NT2/D1 (cell line): ENCODE results near the gene MACROD1.
"Not testable (repeated sequence)": the region's sequence is repeated elsewhere in the genome, so short reads cannot be mapped to it uniquely, and the experiment has no call there.

Experiments
- DNase-seq: peaks from one replicate; pipeline ENCODE4 v3.0.0-alpha.2; 2011; ENCODE audit warnings: low read depth, low spot score
- H3K27me3 ChIP-seq: 2 replicates; pipeline ENCODE4 v1.6.0; 2011; ENCODE audit warnings: mild to moderate bottlenecking; ENCODE audit not compliant: insufficient read length, insufficient read depth
- H3K36me3 ChIP-seq: 2 replicates; pipeline ENCODE4 v1.6.1; 2011; ENCODE audit warnings: mild to moderate bottlenecking, low read length, mixed read lengths; ENCODE audit not compliant: insufficient read depth, insufficient read length
- H3K4me1 ChIP-seq: 2 replicates; pipeline ENCODE4 v1.5.1; 2011; ENCODE audit not compliant: insufficient read depth, insufficient read length
- H3K4me3 ChIP-seq: 2 replicates; pipeline ENCODE4 v1.5.1; 2011; ENCODE audit warnings: low read depth; ENCODE audit not compliant: insufficient read length
- H3K9ac ChIP-seq: 2 replicates; pipeline ENCODE4 v1.6.0; 2011; ENCODE audit warnings: low read depth; ENCODE audit not compliant: insufficient read length
- H3K9me3 ChIP-seq: 2 replicates; pipeline ENCODE4 v1.5.1; 2011; ENCODE audit warnings: mild to moderate bottlenecking, low read length; ENCODE audit not compliant: insufficient read depth
- SUZ12 ChIP-seq: IDR thresholded peaks from 2 replicates; pipeline ENCODE4 v1.6.1; 2011; ENCODE audit not compliant: insufficient read length, insufficient read depth; ENCODE audit errors: extremely low read depth
- YY1 ChIP-seq: IDR thresholded peaks from 2 replicates; pipeline ENCODE4 v1.6.1; 2011; ENCODE audit not compliant: insufficient read length, insufficient read depth
- ZNF274 ChIP-seq: IDR thresholded peaks from 2 replicates; pipeline ENCODE4 v1.6.1; 2011; ENCODE audit warnings: mild to moderate bottlenecking, low read depth, low read length

MACROD1 gene

DNA sequence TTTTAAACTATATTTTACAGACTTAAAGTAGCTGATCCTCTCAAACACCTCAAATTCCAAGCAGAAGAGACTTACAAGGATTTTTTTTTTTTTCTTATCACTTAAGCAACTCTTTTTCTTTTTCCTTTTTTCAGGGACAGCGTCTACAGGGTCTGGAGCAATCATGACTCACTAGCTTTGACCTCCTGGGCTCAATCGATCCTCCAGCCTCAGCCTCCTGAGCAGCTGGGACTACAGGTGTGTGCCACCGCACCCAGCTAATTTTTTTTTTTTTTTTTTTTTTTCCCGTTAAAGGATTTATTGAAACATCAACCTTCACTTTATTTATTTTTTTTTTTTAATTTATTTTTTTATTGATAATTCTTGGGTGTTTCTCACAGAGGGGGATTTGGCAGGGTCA lies 4.5 kb upstream of the MACROD1 start:
- Histone ChIP-seq H3K9ac (no peak overlapping the region), H3K4me3 (no peak overlapping the region), H3K27me3 (peaks cover 8% of the 10 kb centered on the region), H3K4me1 (no peaks in the 10 kb centered on the region), H3K36me3 (no peaks in the 10 kb centered on the region), H3K9me3 (peaks cover 17% of the 10 kb centered on the region; the same call in 1 of the 2 replicates)
- TF ChIP-seq SUZ12 (no peak), ZNF274 (no peak), YY1 (no peak)
- no peak for DNase-seq

DNA sequence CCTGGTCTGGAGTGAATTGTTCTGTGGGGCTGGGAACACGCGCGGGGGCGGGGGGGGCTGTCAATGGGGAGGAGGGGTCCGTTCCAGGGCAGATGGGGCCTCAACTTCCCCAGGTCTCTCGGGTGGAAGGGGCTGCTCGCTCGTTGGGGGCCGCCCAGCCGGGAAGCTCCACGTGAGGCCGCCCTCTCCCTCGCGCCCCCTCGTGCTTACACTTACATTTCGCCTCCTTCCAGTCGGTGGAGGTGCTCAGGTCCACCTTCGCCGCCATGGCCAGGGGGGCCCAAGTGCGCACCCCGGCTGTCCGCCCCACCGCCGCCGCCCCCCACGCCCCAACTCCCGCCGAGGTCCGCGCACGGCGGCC lies 452 bp downstream of the MACROD1 start:
- no peak for DNase-seq
- H3K9ac ChIP-seq, result peak overlapping the region; percentile 81

DNA sequence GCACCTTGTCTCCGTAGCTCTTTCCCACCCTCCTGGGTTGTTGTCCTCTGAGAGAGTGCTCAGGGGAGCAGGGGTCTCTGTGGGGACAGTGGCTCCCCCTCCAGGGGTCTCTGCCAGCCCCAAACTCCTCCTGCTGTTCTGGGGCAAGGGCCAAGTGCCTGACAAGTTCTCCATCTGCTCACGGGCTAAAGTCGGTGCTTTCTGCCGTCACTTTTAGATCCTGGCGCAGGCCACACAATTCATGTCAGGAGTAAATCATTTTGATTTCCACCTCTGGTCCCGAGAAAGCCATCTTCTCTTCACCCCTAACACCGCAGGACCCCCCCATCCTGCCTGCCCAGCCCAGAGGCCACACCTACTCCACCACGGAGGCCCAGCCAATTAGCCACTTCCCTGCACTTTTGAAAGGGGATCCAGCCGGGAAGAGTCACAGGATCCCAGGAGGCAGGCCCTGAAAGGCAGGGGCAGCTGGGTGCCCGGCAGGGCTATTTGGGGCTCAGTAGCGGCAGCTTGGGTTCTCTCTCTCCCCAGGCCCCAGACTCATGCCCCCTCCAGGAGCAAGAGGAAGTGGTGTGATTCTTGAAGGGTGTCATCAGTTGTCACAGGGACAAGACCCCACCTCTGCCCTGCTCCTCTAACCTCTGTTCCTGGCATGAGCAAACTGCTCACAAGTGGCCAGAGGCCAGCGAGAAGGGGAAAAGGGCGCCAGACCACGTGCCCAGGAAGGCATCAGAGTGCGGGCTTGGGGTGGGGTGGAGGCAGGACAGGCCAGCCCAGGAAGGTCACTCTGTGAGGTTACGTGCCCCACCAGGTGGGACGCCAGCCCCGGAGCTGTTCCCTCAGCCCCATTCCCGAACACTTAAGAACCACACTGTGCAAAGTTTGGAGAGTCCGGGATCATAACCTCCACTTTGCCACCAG lies 1.3 kb downstream of the MACROD1 start:
- Histone ChIP-seq H3K4me1 (peaks cover 12% of the 10 kb centered on the region), H3K27me3 (peaks cover 8% of the 10 kb centered on the region), H3K9ac (peak overlapping the region; percentile 81), H3K36me3 (no peaks in the 10 kb centered on the region), H3K9me3 (peaks cover 6% of the 10 kb centered on the region; the same call in 1 of the 2 replicates), H3K4me3 (peak overlapping the region; percentile 68)
- DNase-seq, result no peak
- no peak for TF ChIP-seq ZNF274
- TF ChIP-seq SUZ12, result no peak
- no peak for TF ChIP-seq YY1

More for the DNA sequence above, 452 bp downstream of the MACROD1 start:
- TF ChIP-seq SUZ12 (no peak), ZNF274 (no peak), YY1 (no peak)
- Histone ChIP-seq H3K36me3 (no peaks in the 10 kb centered on the region), H3K27me3 (peaks cover 8% of the 10 kb centered on the region), H3K9me3 (peaks cover 6% of the 10 kb centered on the region; the same call in 1 of the 2 replicates), H3K4me3 (peak overlapping the region; percentile 68), H3K4me1 (peaks cover 8% of the 10 kb centered on the region)

DNA sequence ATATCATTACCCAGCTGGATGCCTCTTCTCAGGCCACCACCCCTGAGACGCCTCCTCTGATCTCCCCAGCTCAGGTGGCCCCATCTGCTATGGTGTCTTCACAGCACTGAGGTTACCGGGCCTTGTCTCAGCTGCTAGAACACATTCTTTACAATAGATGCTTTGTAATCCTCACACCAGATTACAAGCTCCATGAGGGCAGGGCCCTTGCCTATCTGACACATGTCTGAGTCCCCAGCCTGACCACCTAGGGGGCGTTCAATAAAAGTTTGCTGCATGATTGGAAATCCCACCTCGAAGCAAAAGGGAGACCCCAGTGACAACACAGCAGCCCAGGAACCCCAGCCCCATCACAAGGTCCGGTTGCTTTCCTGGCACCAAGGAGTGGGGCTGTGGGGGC lies 2.0 kb downstream of the MACROD1 start:
- H3K9ac ChIP-seq, result no peak overlapping the region
- H3K36me3 ChIP-seq, result no peaks in the 10 kb centered on the region
- DNase-seq, result no peak
- TF ChIP-seq SUZ12 (no peak), YY1 (no peak), ZNF274 (no peak)
- no peak overlapping the region for H3K4me3 ChIP-seq
- peaks cover 6% of the 10 kb centered on the region; the same call in 1 of the 2 replicates for H3K9me3 ChIP-seq
- H3K4me1 ChIP-seq, result peaks cover 12% of the 10 kb centered on the region
- H3K27me3 ChIP-seq, result peaks cover 8% of the 10 kb centered on the region

DNA sequence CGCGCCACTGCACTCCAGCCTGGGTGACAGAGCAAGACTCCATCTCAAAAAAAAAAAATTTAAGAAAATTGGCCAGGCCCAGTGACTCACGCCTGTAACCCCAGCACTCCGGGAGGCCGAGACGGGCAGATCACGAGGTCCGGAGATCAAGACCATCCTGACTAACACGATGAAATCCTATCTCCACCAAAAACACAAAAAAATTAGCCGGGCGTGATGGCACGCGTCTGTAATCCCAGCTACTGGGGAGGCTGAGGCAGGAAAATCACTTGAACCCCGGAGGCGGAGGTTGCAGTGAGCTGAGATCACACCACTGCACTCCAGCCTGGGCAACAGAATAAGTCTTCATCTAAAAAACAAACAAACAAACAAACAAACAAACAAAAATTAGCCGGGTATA lies 3.1 kb downstream of the MACROD1 start:
- H3K4me3 ChIP-seq, H3K27me3 ChIP-seq: not testable (repeated sequence)
- peaks cover 15% of the 10 kb centered on the region for H3K4me1 ChIP-seq

DNA sequence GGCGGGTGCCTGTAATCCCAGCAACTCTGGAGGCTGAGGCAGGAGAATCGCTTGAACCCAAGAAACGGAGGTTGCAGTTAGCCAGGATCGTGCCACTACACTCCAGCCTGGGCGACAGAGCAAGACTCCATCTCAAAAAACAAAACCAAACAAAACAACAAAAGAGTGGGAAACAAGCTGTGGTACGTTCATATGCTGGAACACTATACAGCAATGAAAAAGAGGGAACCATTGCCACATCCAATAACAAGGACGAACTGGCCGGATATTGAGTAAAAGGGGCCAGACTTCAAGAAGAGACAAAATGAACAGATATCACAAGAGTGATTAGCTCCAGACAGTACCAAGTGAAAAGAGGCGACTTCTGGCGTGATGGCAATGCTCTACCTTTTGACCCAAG lies 4.9 kb downstream of the MACROD1 start:
- Histone ChIP-seq H3K9me3 (peaks cover 6% of the 10 kb centered on the region; the same call in 1 of the 2 replicates), H3K9ac (no peak overlapping the region), H3K4me1 (peaks cover 15% of the 10 kb centered on the region), H3K27me3 (no peaks in the 10 kb centered on the region), H3K36me3 (no peaks in the 10 kb centered on the region), H3K4me3 (no peak overlapping the region)
- no peak for TF ChIP-seq YY1
- no peak for TF ChIP-seq SUZ12
- TF ChIP-seq ZNF274, result no peak
- no peak for DNase-seq

More for the DNA sequence above, 3.1 kb downstream of the MACROD1 start:
- not testable (repeated sequence) for DNase-seq, H3K9me3 ChIP-seq, H3K9ac ChIP-seq, H3K36me3 ChIP-seq

DNA sequence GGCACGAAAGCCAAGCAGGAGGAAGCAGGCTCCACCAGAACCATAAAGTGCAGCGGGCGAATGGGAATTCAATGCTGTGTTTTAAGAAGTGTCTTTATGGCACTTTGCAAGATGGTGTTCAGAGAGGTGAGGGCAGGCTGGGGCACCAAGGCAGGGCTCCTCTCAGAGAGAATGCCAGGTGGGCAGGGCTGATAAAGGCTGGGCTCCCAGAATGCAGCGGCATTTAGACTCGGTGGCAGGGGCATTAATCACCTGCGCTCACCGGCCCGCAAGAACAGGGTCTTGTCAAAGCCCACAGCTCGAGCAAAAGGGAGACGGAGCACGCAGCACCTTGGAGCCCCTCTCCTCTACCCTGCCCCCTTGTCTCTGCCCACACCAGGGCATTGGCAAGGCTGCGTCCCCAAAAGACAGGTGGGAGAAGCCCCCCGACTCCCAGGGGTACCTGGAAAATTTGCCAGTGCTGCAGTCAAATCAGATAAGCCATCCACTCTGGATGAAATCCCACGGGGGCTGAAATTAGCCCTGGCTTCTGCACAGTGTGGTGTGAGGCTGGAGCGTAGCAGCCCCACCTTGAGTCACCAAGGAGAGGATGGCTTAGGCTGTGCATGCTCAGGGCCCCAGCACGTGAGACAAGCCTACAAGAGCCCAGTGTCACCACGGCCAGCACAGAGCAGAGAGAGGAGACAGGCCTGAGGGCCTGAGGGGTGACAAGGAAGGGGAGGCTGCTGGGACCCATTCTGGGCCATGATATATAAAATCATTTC lies 8.1 kb downstream of the MACROD1 start:
- Histone ChIP-seq H3K9ac (no peak overlapping the region), H3K9me3 (no peaks in the 10 kb centered on the region), H3K4me1 (peaks cover 20% of the 10 kb centered on the region), H3K4me3 (no peak overlapping the region), H3K27me3 (peaks cover 2% of the 10 kb centered on the region), H3K36me3 (no peaks in the 10 kb centered on the region)
- no peak for DNase-seq
- TF ChIP-seq YY1, result no peak
- TF ChIP-seq ZNF274, result no peak
- TF ChIP-seq SUZ12, result no peak
